Uterus (tissue), 4 donors: ENCODE data around the gene HBG2. TPM values are rescaled to one million over a fixed set of nuclear protein-coding genes. Genes with fewer than 3 reads are reported as not detected.

Source experiments
- DNase-seq, 2 donors: peaks; one replicate each; pipeline ENCODE4 v3.0.0-alpha.2; 2019 to 2020
- H3K27ac ChIP-seq, 2 donors: fragments of 200-600 bp; sonication (generic); 1 replicate in 1 of 2; 2 replicates in 1 of 2; pipeline ENCODE4 v1.5.1; 2016 to 2018
- H3K27me3 ChIP-seq, 2 donors: fragments of 200-600 bp; sonication (generic); one replicate each; pipeline ENCODE4 v1.5.1; 2018 to 2019; ENCODE audit warnings: control low read depth in 1 of 2
- H3K36me3 ChIP-seq, 2 donors: fragments of 200-600 bp; sonication (generic); one replicate each; pipeline ENCODE4 v1.5.1; 2019; ENCODE audit warnings: control low read depth in 1 of 2
- H3K4me1 ChIP-seq, 2 donors: fragments of 200-600 bp; sonication (generic); one replicate each; pipeline ENCODE4 v1.5.1; 2018 to 2019; ENCODE audit warnings: control low read depth in 1 of 2
- H3K4me3 ChIP-seq, 2 donors: fragments of 200-600 bp; sonication (generic); 1 replicate in 1 of 2; 2 replicates in 1 of 2; pipeline ENCODE4 v1.5.1; 2018 to 2019; ENCODE audit warnings: mild to moderate bottlenecking in 1 of 2
- H3K9me3 ChIP-seq, 2 donors: fragments of 200-600 bp; sonication (generic); one replicate each; pipeline ENCODE4 v1.5.1; 2019; ENCODE audit warnings: control low read depth in 1 of 2
- CTCF ChIP-seq, 4 experiments: fragments of 200-600 bp in 2 of 4; fragments of 450-650 bp in 2 of 4; sonication (generic) in 2 of 4; IDR thresholded peaks; one replicate each; pipeline ENCODE4 v1.5.1; 2016 to 2019; ENCODE audit warnings: antibody characterized with exemption in 4 of 4, mild to moderate bottlenecking in 2 of 4, moderate library complexity in 1 of 4
- POLR2A ChIP-seq, 2 donors: fragments of 450-650 bp; IDR thresholded peaks; one replicate each; pipeline ENCODE4 v1.6.1; 2016; ENCODE audit warnings: antibody characterized with exemption in 2 of 2, mild to moderate bottlenecking in 1 of 2, moderate library complexity in 1 of 2
- intact Hi-C: fragments of 100-400 bp; cut with DNase I; formaldehyde crosslinking; loops from one replicate; pipeline ENCODE4 v1.15.1; 2023; ENCODE audit warnings: low total_unique reads
- total RNA-seq, 4 donors: library from RNA; depleted of rRNA in 3 of 4; stranded (reverse); fragments of >200 nt in 3 of 4; gene quantifications; one replicate each; pipeline versions ENCODE4 v1.1.0 to v1.2.4, GENCODE V29; 2014 to 2023
- donor health status: DM: yes; HTN: yes; CAD: no.

HBG2 gene
- total RNA-seq, 4 donors from 2014 or later = 1,050 TPM; not detected in 3

GRCh38 chr11:5286351-5286750, 31.8 kb upstream of the HBG2 start:
- no peak for TF ChIP-seq POLR2A (IDR thresholded peaks at IDR 0.05)
- TF ChIP-seq CTCF (IDR thresholded peaks at IDR 0.05) = no peak
- Histone ChIP-seq H3K4me1 (no peaks in the 10 kb centered on the region), H3K9me3 (no peaks in the 10 kb centered on the region), H3K4me3 (no peak overlapping the region), H3K27ac (no peak overlapping the region), H3K36me3 (no peaks in the 10 kb centered on the region), H3K27me3 (no peaks in the 10 kb centered on the region)
- DNase-seq = no peak
- intact Hi-C loops = no loop called here

GRCh38 chr11:5285703-5286340, 31.2 kb upstream of the HBG2 start:
- intact Hi-C loops = no loop called here
- Histone ChIP-seq H3K27ac (no peak overlapping the region), H3K9me3 (no peaks in the 10 kb centered on the region), H3K4me1 (no peaks in the 10 kb centered on the region), H3K4me3 (no peak overlapping the region), H3K36me3 (no peaks in the 10 kb centered on the region), H3K27me3 (no peaks in the 10 kb centered on the region)
- TF ChIP-seq CTCF (IDR thresholded peaks at IDR 0.05) (no peak), POLR2A (IDR thresholded peaks at IDR 0.05) (no peak)
- no peak for DNase-seq

GRCh38 chr11:5284637-5285036, 30.1 kb upstream of the HBG2 start:
- TF ChIP-seq CTCF (IDR thresholded peaks at IDR 0.05) (no peak), POLR2A (IDR thresholded peaks at IDR 0.05) (no peak)
- Histone ChIP-seq H3K4me3 (no peak overlapping the region), H3K9me3 (no peaks in the 10 kb centered on the region), H3K36me3 (no peaks in the 10 kb centered on the region), H3K27me3 (no peaks in the 10 kb centered on the region), H3K4me1 (no peaks in the 10 kb centered on the region), H3K27ac (no peak overlapping the region)
- intact Hi-C loops = no loop called here
- no peak for DNase-seq

- no peaks in the 10 kb centered on the region for H3K4me1 ChIP-seq
- H3K27me3 ChIP-seq = no peaks in the 10 kb centered on the region
- no peak overlapping the region for H3K27ac ChIP-seq
- H3K4me3 ChIP-seq = no peak overlapping the region
- DNase-seq = no peak
- H3K9me3 ChIP-seq = no peaks in the 10 kb centered on the region
- TF ChIP-seq POLR2A (IDR thresholded peaks at IDR 0.05) (no peak), CTCF (IDR thresholded peaks at IDR 0.05) (no peak)
- H3K36me3 ChIP-seq = no peaks in the 10 kb centered on the region
- intact Hi-C loops = no loop called here
Observed at GRCh38 chr11:5283882-5284281, 29.3 kb upstream of the HBG2 start.

GRCh38 chr11:5283086-5283485, 28.5 kb upstream of the HBG2 start:
- Histone ChIP-seq H3K36me3 (no peaks in the 10 kb centered on the region), H3K4me1 (no peaks in the 10 kb centered on the region), H3K27me3 (no peaks in the 10 kb centered on the region), H3K9me3 (no peaks in the 10 kb centered on the region), H3K4me3 (no peak overlapping the region), H3K27ac (no peak overlapping the region)
- no peak for DNase-seq
- intact Hi-C loops = no loop called here
- TF ChIP-seq CTCF (IDR thresholded peaks at IDR 0.05) = no peak
- no peak for TF ChIP-seq POLR2A (IDR thresholded peaks at IDR 0.05)
